ENCODE data around the gene ENOX1.

DNA sequence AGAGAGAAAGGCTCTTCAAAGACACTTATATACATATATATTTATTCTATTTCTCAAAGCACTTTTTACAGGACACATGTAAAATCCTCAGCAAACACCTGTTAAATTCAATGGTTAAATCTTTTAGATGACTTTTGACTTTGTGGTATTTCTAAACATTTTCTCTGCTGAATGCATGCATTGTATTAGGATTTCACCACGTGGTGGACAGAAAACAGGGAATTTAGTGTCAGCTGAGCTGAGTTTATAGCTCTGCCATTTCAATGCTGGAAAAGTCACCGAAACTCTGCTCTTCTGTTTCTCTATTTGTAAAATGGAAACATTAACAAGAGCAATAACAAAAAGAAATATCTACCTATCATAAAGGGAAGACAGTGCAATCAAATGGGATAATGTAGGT is 375.6 kb downstream of the ENOX1 start:
- TF ChIP-seq, protein P1, sequence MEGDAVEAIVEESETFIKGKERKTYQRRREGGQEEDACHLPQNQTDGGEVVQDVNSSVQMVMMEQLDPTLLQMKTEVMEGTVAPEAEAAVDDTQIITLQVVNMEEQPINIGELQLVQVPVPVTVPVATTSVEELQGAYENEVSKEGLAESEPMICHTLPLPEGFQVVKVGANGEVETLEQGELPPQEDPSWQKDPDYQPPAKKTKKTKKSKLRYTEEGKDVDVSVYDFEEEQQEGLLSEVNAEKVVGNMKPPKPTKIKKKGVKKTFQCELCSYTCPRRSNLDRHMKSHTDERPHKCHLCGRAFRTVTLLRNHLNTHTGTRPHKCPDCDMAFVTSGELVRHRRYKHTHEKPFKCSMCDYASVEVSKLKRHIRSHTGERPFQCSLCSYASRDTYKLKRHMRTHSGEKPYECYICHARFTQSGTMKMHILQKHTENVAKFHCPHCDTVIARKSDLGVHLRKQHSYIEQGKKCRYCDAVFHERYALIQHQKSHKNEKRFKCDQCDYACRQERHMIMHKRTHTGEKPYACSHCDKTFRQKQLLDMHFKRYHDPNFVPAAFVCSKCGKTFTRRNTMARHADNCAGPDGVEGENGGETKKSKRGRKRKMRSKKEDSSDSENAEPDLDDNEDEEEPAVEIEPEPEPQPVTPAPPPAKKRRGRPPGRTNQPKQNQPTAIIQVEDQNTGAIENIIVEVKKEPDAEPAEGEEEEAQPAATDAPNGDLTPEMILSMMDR (IDR thresholded peaks at IDR 0.05; ENCODE audit: low read length): no peak
- no peak for TF ChIP-seq EZH2 (IDR thresholded peaks at IDR 0.05; ENCODE audit: borderline replicate concordance, low read length)

Measured in OCI-LY1 (cell line).